ENCODE measurements around the gene ZC3H7B.
"Not testable (repeated sequence)": the region's sequence is repeated elsewhere in the genome, so short reads cannot be mapped to it uniquely, and the experiment has no call there.

Gene ZC3H7B

DNA sequence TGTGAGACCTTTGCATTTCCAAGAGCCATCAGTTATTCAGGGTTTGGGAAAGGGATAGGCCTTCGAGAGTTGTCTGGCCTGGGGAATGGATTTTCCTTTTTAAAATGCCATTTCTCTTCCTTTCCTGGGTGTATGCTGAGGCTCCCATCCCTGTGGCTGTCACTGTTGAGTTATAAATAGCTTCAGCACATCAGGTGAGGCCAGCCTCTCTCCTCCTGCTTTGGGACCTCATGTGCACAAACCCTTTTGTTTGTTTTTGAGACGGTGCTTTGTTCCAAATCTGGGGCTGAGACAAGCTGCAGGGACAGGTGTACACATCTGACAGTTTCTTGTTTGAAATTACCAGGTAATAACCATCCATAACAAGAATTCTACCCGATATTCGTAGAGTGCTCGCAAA, 81.8 kb downstream of the ZC3H7B start:
- no peak for DNase-seq

DNA sequence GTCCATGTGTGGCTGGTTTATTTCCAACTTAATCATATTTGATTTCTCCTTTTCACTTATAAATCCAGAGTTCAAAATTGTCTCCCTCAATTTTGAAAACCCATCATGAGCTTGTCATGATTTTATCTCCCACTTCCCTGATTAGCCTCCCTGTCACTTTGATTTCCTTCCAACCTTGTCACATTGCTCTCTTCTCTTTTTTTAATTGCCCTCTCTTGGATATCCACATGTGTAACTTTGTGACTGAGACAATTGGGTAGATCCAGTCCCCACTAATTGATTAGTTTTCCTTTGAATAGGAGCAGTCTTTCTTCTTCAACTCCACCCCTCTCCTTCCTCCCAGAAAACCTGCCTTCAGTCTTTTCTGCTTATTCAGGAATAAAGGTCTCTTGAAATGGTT, 82.8 kb downstream of the ZC3H7B start:
- no peak for DNase-seq

DNA sequence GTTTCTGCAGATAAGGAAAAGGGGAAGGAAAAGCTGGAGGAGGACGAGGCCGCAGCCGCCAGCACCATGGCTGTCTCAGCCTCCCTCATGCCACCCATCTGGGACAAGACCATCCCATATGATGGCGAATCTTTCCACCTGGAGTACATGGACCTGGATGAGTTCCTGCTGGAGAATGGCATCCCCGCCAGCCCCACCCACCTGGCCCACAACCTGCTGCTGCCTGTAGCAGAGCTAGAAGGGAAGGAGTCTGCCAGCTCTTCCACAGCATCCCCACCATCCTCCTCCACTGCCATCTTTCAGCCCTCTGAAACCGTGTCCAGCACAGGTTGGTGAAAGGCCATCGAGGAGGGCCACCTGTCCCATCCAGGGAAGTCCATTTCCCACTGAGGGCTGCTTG, 86.0 kb downstream of the ZC3H7B start:
- no peak for DNase-seq

DNA sequence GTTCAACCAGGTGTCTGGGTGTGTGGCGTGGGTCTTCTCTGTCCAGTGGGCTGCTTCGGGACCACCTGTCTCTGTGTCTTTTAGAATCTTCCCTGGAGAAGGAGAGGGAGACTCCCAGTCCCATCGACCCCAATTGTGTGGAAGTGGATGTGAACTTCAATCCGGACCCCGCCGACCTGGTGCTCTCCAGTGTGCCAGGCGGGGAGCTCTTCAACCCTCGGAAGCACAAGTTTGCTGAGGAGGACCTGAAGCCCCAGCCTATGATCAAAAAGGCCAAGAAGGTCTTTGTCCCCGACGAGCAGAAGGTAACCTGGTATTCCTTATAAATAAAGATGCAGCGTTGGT, 92.7 kb downstream of the ZC3H7B start:
- no peak for DNase-seq

DNA sequence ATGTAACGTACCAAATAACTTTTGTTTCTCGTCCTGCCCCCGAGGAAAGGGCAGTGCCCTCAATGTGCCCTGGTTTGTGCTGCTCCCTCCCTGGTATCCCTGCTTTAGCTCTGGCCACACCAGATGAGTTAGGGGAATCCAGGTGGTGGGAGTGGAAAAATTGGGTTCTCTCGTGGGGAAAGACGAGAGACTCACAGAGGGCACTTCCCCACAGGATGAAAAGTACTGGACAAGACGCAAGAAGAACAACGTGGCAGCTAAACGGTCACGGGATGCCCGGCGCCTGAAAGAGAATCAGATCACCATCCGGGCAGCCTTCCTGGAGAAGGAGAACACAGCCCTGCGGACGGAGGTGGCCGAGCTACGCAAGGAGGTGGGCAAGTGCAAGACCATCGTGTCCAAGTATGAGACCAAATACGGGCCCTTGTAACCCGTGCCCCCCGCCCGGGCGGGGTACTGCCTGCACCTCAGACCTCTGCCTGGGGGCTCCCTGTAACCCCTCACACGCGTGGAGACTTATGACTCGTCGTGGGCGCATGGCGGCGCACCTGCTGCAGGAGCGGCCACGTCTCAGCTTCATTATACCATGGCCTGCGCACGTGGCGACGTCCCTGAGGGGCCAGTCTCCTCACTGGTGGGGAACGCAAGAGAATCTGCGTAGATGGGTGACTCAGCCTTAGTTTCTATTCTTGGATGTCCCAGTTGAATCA, 94.4 kb downstream of the ZC3H7B start:
- DNase-seq = no peak

DNA sequence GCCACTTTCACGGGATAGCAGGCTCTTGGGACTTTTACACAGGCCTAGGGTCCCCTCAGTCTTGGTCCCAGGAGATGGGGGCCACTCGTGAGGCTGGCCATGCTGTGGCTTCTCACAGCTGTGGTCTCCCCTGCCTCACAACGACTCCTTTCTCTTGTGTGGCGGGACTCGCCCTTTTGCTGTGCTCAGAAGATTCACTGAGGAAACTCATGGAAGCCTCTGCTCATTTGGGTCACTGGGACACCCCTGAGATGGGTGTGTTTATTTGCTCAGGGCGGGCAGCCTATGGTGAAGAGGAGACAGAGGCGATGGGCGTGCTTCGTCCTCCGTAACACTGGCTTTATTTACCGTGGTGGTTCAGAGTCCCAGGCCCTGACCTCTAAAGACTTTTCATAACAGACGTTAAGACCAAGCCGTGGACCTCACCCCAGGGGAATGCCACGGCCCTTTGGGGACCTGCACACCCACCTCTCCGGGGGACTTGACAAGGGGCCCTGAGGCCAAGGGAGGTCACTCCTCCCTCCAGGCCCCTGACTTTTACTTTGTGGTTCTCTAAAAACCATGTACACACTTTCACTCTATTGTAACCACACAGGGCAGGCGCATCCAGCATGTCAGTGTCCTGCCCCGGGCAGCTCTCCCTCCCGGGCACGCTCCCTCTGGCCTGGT, 96.0 kb downstream of the ZC3H7B start:
- no peak for DNase-seq

DNA sequence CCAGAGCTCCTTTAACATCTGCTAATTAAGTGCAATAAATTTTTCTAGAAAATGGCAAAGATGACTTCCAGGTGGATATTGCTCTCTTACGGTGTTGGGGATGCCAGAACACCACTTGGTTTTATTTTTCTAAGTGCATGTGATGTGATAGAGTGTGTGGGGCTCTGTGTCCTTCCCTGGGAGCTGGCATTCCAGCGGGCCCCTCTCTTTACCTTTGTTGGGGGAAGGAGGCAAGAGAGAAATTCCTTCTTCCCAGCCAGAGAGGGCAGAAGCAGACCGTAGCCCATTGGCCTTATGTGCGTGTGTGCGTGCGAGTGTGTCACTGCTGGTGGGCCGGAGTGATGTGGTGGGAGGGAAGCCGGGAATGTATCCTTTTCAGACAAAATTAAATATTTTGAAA, 97.6 kb downstream of the ZC3H7B start:
- DNase-seq = no peak

DNA sequence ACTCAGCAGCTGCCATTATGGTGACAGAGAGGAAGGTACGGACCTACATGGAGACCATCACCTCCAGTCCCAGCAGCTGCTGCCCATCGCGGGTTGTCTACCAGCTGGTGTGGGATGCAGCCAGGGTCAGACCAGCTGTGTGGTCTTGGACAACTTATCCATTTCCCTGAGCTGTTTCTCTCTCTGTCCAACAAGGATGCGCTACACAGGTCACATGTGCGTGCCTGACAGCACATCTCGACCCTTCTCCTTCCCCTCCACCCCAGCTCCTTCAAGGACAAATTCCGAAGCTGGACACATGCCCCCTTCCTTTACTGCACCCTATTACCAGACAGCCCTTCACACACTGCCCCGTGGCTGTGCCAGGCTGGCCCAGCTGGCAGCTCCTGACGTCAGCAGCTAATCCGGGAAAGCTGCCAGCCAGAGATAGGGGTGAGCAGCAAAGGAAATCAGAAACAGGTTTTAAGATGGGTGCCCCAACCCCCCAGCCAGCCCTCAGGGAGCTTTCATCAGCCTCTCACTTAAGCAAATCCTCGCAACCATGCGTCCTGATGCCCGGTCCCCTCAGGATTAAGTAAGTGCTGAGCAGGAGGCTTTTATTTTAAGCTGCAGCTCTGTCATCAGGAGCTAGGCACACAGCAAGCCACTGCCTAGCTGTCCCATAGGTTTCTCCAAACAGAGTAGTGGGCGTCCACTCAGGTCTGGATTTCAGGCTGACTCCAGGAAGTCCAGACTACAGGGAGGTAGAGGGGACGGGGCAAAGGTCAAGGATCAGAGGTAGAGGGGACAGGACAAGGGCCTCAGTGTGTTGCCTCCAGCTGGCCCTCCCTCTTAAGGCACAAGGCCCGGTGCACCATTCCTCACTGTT, 100.7 kb downstream of the ZC3H7B start:
- no peak for DNase-seq

DNA sequence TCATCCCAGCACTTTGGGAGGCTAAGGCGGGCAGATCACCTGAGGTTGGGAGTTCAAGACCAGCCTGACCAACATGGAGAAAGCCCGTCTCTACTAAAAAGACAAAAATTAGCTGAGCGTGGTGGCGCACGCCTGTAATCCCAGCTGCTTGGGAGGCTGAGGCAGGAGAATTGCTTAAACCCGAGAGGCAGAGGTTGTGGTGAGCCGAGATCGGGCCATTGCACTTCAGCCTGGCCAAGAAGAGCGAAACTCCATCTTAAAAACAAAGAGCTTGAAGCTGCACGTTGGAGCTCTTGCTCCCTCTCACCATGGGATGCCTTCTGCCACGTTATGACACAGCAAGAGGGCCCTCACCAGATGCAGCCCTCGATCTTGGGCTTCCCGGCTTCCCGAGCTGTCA, 101.5 kb downstream of the ZC3H7B start:
- not testable (repeated sequence) for DNase-seq

DNA sequence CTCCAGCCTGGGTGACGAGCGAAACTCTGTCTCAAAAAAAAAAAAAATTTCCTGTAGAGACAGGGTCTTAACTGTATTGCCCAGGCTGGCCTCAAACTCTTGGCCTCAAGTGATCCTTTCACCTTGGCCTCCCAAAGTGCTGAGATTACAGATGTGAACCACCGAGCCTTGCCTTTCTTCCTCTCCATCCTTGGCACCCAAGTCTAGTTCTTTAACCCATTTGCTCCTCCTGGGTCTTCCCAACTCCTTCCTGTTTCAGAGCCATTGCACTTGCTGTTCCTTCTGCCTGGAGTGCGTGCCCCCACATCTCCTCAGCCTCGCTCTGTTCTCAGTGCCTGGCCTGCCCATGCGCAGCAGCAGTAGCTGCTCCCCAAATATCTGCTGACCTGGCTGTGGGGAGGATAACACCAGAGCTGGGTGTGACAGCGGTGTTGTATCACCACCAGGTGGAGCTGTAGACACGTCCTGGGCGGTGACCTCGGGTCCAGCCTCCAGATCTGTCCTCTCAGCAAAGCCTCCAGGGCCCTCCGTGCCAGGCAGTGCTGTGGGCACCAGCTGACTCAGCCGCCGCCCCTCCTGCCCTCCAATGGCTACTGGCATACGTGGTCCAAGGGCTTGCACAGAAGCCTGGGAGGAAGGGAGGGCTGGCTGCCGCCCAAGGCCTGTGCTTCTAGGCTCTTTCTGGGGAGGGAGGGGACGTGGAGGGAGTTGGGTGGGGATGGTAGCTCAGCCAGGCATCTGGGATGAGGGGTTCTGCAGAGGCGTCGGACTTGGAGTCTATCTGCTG, 102.4 kb downstream of the ZC3H7B start:
- DNase-seq = peak; percentile 76 to 91

DNA sequence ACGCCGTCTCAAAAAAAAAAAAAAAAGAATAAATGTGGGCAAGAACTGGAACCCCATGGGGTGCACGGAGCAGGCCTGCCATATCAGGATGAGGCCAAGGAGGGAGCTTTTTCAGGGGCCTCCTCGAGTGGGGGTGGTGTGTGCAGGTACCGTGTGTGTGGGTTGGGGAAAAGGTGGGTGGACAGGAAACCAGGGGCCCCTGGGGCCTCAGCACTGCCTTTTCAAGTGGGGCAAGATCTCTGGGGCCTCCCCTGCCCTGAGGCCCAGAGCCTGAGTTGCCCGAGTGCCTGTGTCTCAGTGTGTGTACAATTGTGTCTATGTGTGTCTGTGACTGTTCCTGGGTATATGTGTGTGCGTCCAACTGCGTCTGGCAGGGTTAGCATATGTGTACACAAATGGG, 104.3 kb downstream of the ZC3H7B start:
- DNase-seq = no peak

DNA sequence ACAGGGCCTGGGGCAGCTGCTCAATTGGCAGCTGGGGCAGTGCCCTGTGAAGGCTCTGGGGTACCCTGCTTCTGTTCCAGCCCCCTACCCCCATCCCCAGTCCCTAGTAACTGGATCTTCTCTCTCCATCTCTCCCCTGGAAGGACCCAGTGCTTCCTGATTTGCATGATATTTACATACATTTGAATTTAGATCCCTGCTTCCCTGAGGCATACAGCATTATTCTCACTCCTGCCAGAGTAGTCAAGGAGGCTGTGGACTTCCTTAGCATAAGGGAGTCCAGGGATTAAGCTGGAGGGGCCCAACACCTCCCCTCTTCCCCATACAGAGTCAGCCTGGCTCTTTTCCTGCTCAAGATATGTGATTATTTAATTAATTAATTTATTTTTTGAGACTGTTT, 105.1 kb downstream of the ZC3H7B start:
- no peak for DNase-seq

DNA sequence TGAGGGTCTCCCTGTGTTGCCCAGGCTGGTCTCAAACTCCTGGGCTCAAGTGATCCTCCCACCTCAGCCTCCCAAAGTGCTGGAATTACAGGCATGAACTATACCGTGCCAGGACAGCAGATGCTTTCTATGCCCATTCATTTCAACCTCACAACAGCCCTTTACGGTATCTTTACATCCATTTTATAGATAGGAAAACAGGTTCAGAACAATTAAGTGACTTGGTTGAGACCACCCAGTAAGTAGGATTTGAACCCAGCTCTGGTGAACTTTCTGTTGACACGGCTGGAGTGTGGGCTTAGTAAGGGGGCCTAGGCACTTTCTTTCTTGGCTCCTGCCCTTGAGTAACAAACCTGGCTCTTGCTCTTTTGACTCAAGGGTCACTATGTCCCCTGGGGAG, 106.1 kb downstream of the ZC3H7B start:
- DNase-seq = no peak

DNA sequence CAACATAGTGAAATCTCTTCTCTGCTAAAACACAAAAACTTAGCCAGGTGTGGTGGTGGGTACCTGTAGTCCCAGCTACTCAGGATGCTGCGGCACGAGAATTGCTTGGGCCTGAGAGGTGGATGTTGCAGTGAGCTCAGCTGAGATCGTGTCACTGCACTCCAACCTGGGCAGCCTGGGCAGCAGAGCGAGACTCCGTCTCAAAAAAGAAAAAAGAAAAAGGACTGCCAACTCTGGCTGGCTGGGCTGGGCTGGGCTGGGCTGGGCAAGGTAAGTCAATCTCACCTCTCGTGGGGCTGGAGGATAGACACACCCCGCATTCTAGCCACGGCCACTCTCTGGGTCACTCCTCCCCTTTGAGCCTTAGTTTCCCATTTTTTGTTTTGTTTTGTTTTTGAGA, 107.3 kb downstream of the ZC3H7B start:
- no peak for DNase-seq
